Nephron progenitor cell (in vitro differentiated cells): ENCODE data around the gene GUCY1A1.

Experiments used
- DNase-seq: peaks from one replicate; pipeline ENCODE4 v3.0.0; 2021
- H3K27ac Mint-ChIP-seq: 2 replicates; pipeline ENCODE4 v1.8.0; 2021; ENCODE audit warnings: mild to moderate bottlenecking, moderate library complexity, mixed read lengths
- H3K27me3 Mint-ChIP-seq: 2 replicates; pipeline ENCODE4 v1.8.0; 2021; ENCODE audit warnings: mild to moderate bottlenecking, low read depth, mixed read lengths; ENCODE audit not compliant: poor library complexity
- H3K36me3 Mint-ChIP-seq: 2 replicates; pipeline ENCODE4 v1.8.0; 2021; ENCODE audit warnings: low read depth, mixed read lengths
- H3K4me1 Mint-ChIP-seq: 2 replicates; pipeline ENCODE4 v1.8.0; 2021; ENCODE audit warnings: mixed read lengths
- H3K4me3 Mint-ChIP-seq: 2 replicates; pipeline ENCODE4 v1.8.0; 2021; ENCODE audit warnings: mild to moderate bottlenecking, moderate library complexity, mixed read lengths
- H3K9me3 Mint-ChIP-seq: 2 replicates; pipeline ENCODE4 v1.8.0; 2021; ENCODE audit warnings: mild to moderate bottlenecking, moderate library complexity, mixed read lengths
- CTCF ChIP-seq: fragments of 200-600 bp; sonication (generic); IDR thresholded peaks from 2 replicates; pipeline ENCODE4 v1.5.0; 2021; ENCODE audit warnings: antibody characterized with exemption

GUCY1A1 gene

GRCh38 chr4:155706147-155706546 is 39.5 kb downstream of the GUCY1A1 start:
- TF ChIP-seq CTCF: no peak
- H3K27me3 Mint-ChIP-seq: peaks cover 13% of the 10 kb centered on the region
- DNase-seq: no peak
- no peaks in the 10 kb centered on the region for H3K9me3 Mint-ChIP-seq
- peak overlapping the region; percentile 60 for H3K4me3 Mint-ChIP-seq
- peaks cover 37% of the 10 kb centered on the region for H3K4me1 Mint-ChIP-seq
- peak overlapping the region; percentile 98 for H3K27ac Mint-ChIP-seq
- peaks cover 14% of the 10 kb centered on the region for H3K36me3 Mint-ChIP-seq

GRCh38 chr4:155707251-155707650 is 40.6 kb downstream of the GUCY1A1 start:
- no peak for DNase-seq
- Mint-ChIP-seq H3K4me3 (no peak overlapping the region), H3K27ac (no peak overlapping the region), H3K9me3 (no peaks in the 10 kb centered on the region), H3K4me1 (peaks cover 37% of the 10 kb centered on the region), H3K36me3 (peaks cover 13% of the 10 kb centered on the region), H3K27me3 (peaks cover 9% of the 10 kb centered on the region)
- no peak for TF ChIP-seq CTCF

GRCh38 chr4:155708782-155709181 is 42.1 kb downstream of the GUCY1A1 start:
- no peak for TF ChIP-seq CTCF
- peak overlapping the region; percentile 24 for H3K27ac Mint-ChIP-seq
- no peak overlapping the region for H3K4me3 Mint-ChIP-seq
- DNase-seq: no peak
- no peaks in the 10 kb centered on the region for H3K9me3 Mint-ChIP-seq
- H3K4me1 Mint-ChIP-seq: peaks cover 31% of the 10 kb centered on the region
- peaks cover 13% of the 10 kb centered on the region for H3K27me3 Mint-ChIP-seq
- peaks cover 25% of the 10 kb centered on the region for H3K36me3 Mint-ChIP-seq

- Mint-ChIP-seq H3K36me3 (peaks cover 25% of the 10 kb centered on the region), H3K27me3 (peaks cover 11% of the 10 kb centered on the region), H3K4me1 (peaks cover 24% of the 10 kb centered on the region), H3K9me3 (no peaks in the 10 kb centered on the region), H3K4me3 (no peak overlapping the region), H3K27ac (no peak overlapping the region)
- DNase-seq: no peak
- no peak for TF ChIP-seq CTCF
These were observed 43.3 kb downstream of the GUCY1A1 start for GRCh38 chr4:155709918-155710317.

- Mint-ChIP-seq H3K27me3 (peaks cover 11% of the 10 kb centered on the region), H3K9me3 (no peaks in the 10 kb centered on the region), H3K27ac (no peak overlapping the region), H3K4me1 (peaks cover 8% of the 10 kb centered on the region), H3K4me3 (no peak overlapping the region), H3K36me3 (peaks cover 25% of the 10 kb centered on the region)
- no peak for DNase-seq
- TF ChIP-seq CTCF: no peak
These were observed 44.9 kb downstream of the GUCY1A1 start for GRCh38 chr4:155711556-155711955.

- Mint-ChIP-seq H3K36me3 (peaks cover 25% of the 10 kb centered on the region), H3K4me3 (no peak overlapping the region), H3K4me1 (no peaks in the 10 kb centered on the region), H3K27me3 (peaks cover 11% of the 10 kb centered on the region), H3K27ac (no peak overlapping the region), H3K9me3 (no peaks in the 10 kb centered on the region)
- DNase-seq: no peak
- no peak for TF ChIP-seq CTCF
These were observed 46.2 kb downstream of the GUCY1A1 start for GRCh38 chr4:155712846-155713245.
